ENCODE measurements around the gene VAV1. TPM values are rescaled to one million over a fixed set of nuclear protein-coding genes. Genes with fewer than 3 reads are reported as not detected.
"Not testable (repeated sequence)": the region's sequence is repeated elsewhere in the genome, so short reads cannot be mapped to it uniquely, and the experiment has no call there.

Gene VAV1
- total RNA-seq, 8 experiments from 2014 or later, result 0.29 to 0.66 (median 0.36) TPM; not detected in 4

DNA sequence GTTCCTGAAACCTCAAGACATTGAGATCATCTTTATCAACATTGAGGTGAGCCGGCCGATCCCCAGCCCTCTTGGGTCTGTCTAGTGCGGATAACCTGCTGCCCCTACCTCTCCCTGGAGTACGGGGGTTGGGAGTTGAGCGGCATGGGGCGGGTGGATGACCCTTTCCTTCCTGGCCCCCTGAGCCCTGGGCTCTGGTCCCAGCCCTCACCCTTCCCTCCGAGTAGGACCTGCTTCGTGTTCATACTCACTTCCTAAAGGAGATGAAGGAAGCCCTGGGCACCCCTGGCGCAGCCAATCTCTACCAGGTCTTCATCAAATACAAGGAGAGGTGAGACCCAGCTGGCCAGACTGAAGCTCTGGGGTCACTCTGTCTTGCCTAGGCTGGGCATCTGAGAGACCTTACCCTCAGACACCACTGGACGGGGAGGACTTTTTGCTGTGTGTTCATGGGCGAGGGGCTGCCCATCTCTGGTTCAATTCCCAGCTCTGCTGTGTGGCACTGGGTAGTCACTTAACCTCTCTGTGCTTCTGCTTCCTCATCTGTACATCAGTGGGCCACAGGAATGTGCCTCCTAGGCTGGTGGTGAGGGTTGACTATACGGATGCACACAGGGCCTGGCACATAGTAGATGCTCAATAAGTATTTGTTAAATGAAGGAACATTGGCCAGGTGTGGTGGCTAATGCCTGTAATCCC lies 52.7 kb downstream of the VAV1 start:
- Histone ChIP-seq H3K4me3 (no peak overlapping the region), H3K27ac (no peak overlapping the region), H3K4me1 (replicated peaks in 1 of 2) (no peaks in the 10 kb centered on the region)
- ATAC-seq (replicated peaks in 6 of 8), result no peak
- 57 to 100% (median 71%) methylated on average over 1 to 7 of the region's 12 CpGs; no CpG with 5 or more reads in 3 of the 10 experiments for WGBS, 10 experiments
- in situ Hi-C loops (cut with MboI; ENCODE audit: low pct_unique_long_range_greater_than_20kb in 2 of 9, low sequenced_read_pairs in 9 of 9, unreplicated experiment in 9 of 9), result no loop called here

DNA sequence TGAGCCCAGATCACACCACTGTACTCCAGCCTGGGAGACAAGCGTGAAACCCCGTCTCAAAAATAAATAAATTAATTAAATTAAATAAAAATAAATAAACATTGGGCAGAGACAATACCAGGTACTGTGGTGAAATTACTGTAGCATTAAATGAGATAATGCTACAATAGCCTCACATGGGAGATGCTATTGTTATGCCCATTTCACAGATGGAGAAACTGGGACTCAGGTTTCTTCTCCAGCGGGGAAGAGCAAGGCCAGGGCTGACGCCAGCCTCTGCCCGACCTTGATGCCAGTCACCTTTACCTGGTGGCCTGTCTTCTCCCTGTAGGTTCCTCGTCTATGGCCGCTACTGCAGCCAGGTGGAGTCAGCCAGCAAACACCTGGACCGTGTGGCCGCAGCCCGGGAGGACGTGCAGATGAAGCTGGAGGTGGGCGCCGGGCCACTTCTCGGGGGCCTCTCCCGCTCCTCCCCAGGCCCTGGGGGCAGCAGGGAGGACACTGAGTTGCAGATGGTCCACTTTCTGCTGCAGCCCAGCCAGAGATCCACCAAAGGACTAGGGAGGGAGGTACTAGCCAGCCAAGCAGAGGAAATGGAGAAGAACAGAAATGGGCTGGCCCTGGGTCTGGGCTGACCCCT lies 53.9 kb downstream of the VAV1 start:
- no peaks in the 10 kb centered on the region for H3K4me1 ChIP-seq (replicated peaks in 1 of 2)
- WGBS, 10 experiments, result 20 to 100% (median 82%) methylated on average over 1 to 7 of the region's 15 CpGs; no CpG with 5 or more reads in 4 of the 10 experiments
- in situ Hi-C loops (cut with MboI; ENCODE audit: low pct_unique_long_range_greater_than_20kb in 2 of 9, low sequenced_read_pairs in 9 of 9, unreplicated experiment in 9 of 9), result no loop called here
- no peak for ATAC-seq (replicated peaks in 6 of 8)
- no peak overlapping the region for H3K4me3 ChIP-seq
- no peak overlapping the region for H3K27ac ChIP-seq

DNA sequence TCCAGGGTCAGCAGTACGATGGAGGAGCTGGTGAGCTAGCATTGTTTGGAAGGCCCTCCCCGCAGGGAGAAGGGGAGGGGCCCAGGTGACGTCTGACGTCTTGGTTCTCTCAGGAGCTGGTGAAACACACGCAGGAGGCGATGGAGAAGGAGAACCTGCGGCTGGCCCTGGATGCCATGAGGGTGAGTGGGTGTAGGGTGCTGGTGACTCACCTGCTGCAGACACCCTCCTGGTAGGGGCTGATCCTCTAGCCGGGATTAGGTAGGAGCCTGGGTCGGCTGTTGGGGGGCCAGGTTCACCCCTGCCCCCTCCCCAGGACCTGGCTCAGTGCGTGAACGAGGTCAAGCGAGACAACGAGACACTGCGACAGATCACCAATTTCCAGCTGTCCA lies 55.8 kb downstream of the VAV1 start:
- WGBS, 10 experiments, result 20 to 62% (median 40%) methylated on average over 1 to 7 of the region's 14 CpGs; no CpG with 5 or more reads in 7 of the 10 experiments
- Histone ChIP-seq H3K4me1 (replicated peaks in 1 of 2) (no peaks in the 10 kb centered on the region), H3K27ac (no peak overlapping the region), H3K4me3 (no peak overlapping the region)
- no peak for ATAC-seq (replicated peaks in 6 of 8)
- in situ Hi-C loops (cut with MboI; ENCODE audit: low pct_unique_long_range_greater_than_20kb in 2 of 9, low sequenced_read_pairs in 9 of 9, unreplicated experiment in 9 of 9), result no loop called here

DNA sequence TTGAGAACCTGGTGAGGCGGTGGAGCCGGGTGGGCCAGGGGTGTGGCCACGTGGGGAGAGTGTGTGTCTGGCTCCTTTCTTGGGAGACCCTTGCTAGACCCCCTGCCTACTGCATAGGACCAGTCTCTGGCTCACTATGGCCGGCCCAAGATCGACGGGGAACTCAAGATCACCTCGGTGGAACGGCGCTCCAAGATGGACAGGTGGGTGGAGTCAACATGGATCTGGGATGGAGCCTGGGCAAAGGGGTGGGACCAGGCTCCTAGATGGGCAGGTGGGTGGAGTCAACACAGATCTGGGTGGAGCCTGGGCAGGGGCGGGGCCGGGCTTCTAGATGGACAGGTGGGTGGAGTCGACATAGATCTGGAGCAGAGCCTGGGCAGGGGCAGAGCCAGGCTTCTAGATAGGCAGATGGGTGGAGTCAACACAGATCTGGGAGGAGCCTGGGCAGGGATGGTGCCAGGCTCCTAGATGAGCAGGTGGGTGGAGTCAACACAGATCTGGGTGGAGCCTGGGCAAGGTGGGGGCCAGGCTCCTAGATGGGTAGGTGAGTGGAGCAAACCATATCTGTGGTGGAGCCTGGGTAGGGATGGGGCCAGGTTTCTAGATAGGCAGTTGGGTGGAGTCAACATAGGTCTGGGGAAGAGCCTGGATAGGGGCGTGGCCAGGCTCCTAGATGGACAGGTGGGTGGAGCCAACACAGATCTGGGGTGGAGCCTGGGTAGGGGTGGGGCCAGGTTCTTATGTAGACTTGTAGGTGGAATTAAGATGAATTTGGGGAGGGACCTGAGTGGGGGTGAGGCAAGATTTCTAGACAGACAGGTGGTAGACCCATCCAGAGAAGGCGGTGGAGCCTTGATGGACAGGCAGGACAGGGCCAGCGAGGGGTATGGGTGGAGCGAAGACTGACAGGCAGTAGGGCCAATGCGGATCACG lies 56.5 kb downstream of the VAV1 start:
- no peaks in the 10 kb centered on the region for H3K4me1 ChIP-seq (replicated peaks in 1 of 2)
- H3K27ac ChIP-seq, result no peak overlapping the region
- WGBS, 10 experiments, result 0 to 100% (median 70%) methylated on average over 1 to 11 of the region's 18 CpGs; no CpG with 5 or more reads in 5 of the 10 experiments
- peak in 2 of 8 experiments; percentile 41 to 67 for ATAC-seq (replicated peaks in 6 of 8)
- in situ Hi-C loops (cut with MboI; ENCODE audit: low pct_unique_long_range_greater_than_20kb in 2 of 9, low sequenced_read_pairs in 9 of 9, unreplicated experiment in 9 of 9), result no loop called here
- H3K4me3 ChIP-seq, result no peak overlapping the region

DNA sequence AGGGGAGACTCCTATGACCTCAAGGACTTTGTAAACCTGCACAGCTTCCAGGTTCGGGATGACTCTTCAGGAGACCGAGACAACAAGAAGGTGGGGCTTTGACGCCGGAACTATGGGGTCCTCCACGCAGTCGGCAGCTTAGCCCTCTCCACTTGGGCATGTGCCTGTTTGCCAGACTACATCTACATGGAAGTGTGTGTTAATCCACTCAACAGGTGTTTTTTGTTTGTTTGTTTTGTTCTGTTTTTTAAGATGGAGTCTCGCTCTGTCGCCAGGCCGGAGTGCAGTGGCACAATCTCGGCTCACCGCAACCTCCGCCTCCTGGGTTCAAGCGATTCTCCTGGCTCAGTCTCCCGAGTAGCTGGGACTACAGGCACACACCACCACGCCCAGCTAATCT lies 57.3 kb downstream of the VAV1 start:
- WGBS, 10 experiments, result 20 to 100% (median 93%) methylated on average over 1 to 8 of the region's 15 CpGs; no CpG with 5 or more reads in 5 of the 10 experiments
- ATAC-seq (replicated peaks in 6 of 8); H3K4me3 ChIP-seq; H3K27ac ChIP-seq; H3K4me1 ChIP-seq (replicated peaks in 1 of 2); in situ Hi-C loops (cut with MboI; ENCODE audit: low pct_unique_long_range_greater_than_20kb in 2 of 9, low sequenced_read_pairs in 9 of 9, unreplicated experiment in 9 of 9): not testable (repeated sequence)

DNA sequence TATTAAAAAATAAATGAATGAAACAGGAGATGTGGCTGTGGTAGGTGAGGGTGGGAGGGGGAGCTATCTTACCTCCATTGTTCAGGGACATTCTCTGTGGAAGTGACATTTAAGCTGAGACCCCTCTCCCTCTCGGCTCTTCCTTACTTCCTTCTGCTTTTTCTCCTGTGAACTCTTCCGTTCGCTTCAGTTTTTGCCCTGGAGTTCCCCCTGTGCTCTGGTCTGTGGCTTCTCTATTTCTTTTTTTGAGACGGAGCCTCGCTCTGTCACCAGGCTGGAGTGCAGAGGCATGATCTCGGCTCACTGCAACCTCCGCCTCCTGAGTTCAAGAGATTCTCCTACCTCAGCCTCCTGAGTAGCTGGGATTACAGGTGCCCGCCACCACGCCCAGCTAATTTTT lies 58.6 kb downstream of the VAV1 start:
- H3K27ac ChIP-seq; ATAC-seq (replicated peaks in 6 of 8); in situ Hi-C loops (cut with MboI; ENCODE audit: low pct_unique_long_range_greater_than_20kb in 2 of 9, low sequenced_read_pairs in 9 of 9, unreplicated experiment in 9 of 9); H3K4me1 ChIP-seq (replicated peaks in 1 of 2); H3K4me3 ChIP-seq: not testable (repeated sequence)
- 0 to 85% (median 43%) methylated on average over 1 to 7 of the region's 9 CpGs; no CpG with 5 or more reads in 2 of the 10 experiments for WGBS, 10 experiments

DNA sequence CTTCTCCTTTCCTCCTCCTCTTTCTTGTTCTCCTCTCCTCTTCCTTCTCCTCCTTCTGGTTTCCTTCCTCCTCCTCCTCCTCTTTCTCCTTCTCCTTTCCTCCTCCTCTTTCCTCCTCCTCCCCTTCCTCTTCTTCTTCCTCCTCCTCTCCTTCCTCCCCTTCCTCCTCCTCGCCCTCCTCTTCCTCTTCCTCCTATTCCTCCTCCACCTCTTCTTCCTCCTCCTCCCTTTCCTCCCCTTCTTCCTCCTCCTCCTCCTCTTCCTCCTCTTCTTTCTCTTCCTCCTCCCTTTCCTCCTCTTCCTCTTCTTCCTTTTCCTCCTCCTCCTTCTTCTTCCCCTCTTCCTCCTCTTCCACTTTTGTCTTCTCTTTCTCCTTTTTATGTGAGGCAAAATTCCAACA lies 59.9 kb downstream of the VAV1 start:
- in situ Hi-C loops (cut with MboI; ENCODE audit: low pct_unique_long_range_greater_than_20kb in 2 of 9, low sequenced_read_pairs in 9 of 9, unreplicated experiment in 9 of 9), result no loop called here
- H3K4me1 ChIP-seq (replicated peaks in 1 of 2), result no peaks in the 10 kb centered on the region
- ATAC-seq (replicated peaks in 6 of 8), result no peak
- H3K27ac ChIP-seq, result no peak overlapping the region
- H3K4me3 ChIP-seq, result no peak overlapping the region
- WGBS, 10 experiments, result 1 to 100% (median 18%) methylated on average over 1 of the region's 1 CpG; no CpG with 5 or more reads in 5 of the 10 experiments

DNA sequence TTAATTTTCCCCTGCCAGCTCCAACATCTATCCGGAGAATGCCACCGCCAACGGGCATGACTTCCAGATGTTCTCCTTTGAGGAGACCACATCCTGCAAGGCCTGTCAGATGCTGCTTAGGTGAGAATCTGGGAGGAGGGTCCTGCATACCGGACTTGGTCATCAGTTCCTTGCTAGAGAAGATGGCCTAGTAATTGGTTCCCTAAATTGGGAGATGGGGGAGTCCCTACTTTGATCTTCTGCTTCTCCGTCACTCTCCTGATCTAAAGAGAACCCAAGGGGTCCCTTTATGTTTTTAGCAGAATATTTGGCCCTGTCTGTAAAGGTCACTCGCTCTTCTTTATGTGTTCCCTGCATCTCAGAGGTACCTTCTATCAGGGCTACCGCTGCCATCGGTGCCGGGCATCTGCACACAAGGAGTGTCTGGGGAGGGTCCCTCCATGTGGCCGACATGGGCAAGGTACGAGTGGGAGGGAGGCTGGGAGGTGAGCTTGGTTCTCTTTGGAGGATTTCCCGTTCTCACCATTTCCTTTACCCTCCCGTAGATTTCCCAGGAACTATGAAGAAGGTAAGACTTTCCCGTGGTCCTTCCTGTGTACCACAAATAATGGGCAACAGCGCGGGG lies 60.8 kb downstream of the VAV1 start:
- ATAC-seq (replicated peaks in 6 of 8), result no peak
- in situ Hi-C loops (cut with MboI; ENCODE audit: low pct_unique_long_range_greater_than_20kb in 2 of 9, low sequenced_read_pairs in 9 of 9, unreplicated experiment in 9 of 9), result no loop called here
- no peak overlapping the region for H3K4me3 ChIP-seq
- no peaks in the 10 kb centered on the region for H3K4me1 ChIP-seq (replicated peaks in 1 of 2)
- no peak overlapping the region for H3K27ac ChIP-seq
- 65 to 100% (median 83%) methylated on average over 1 to 9 of the region's 16 CpGs; no CpG with 5 or more reads in 1 of the 10 experiments for WGBS, 10 experiments

DNA sequence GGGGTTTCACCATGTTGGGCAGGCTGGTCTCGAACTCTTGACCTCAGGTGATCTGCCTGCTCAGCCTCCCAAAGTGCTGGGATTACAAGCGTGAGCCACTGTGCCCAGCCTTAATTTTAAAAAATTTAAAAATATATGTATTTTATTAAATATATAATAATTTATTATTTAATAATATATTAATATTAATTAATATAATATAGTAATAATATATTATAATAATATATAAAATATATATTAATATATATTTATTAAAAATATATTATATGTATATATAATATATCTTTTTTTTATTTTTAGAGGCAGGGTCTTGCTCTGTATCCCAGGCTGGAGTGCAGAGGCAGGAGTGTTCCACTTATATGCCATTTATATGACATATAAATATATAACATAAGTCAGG lies 61.9 kb downstream of the VAV1 start:
- Histone ChIP-seq H3K4me3 (no peak overlapping the region), H3K27ac (no peak overlapping the region), H3K4me1 (replicated peaks in 1 of 2) (no peaks in the 10 kb centered on the region)
- ATAC-seq (replicated peaks in 6 of 8), result no peak
- in situ Hi-C loops (cut with MboI; ENCODE audit: low pct_unique_long_range_greater_than_20kb in 2 of 9, low sequenced_read_pairs in 9 of 9, unreplicated experiment in 9 of 9), result no loop called here
- WGBS, 10 experiments, result 38 to 100% (median 63%) methylated on average over 1 to 2 of the region's 2 CpGs; no CpG with 5 or more reads in 3 of the 10 experiments

DNA sequence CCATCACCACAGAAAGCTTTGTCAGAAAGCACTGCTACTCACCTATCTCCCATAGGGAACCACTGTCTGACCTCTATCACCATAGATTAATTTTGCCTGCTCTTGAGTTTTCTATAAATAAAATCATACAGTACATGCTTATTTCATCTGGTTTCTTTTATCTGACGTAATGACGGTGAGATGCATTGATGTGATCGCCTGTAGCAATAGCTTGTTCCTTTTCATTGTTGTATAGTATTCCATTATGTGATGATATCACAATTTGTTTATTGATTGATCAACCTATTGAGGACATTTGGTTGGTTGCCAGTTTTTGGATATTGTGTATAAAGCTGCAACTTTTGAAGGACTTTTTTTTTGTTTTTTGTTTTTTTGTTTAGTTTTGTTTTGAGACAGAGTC lies 63.0 kb downstream of the VAV1 start:
- no peaks in the 10 kb centered on the region for H3K4me1 ChIP-seq (replicated peaks in 1 of 2)
- WGBS, 10 experiments, result 44 to 92% (median 66%) methylated on average over 1 to 3 of the region's 3 CpGs
- no peak overlapping the region for H3K4me3 ChIP-seq
- ATAC-seq (replicated peaks in 6 of 8), result no peak
- in situ Hi-C loops (cut with MboI; ENCODE audit: low pct_unique_long_range_greater_than_20kb in 2 of 9, low sequenced_read_pairs in 9 of 9, unreplicated experiment in 9 of 9), result no loop called here
- H3K27ac ChIP-seq, result no peak overlapping the region

DNA sequence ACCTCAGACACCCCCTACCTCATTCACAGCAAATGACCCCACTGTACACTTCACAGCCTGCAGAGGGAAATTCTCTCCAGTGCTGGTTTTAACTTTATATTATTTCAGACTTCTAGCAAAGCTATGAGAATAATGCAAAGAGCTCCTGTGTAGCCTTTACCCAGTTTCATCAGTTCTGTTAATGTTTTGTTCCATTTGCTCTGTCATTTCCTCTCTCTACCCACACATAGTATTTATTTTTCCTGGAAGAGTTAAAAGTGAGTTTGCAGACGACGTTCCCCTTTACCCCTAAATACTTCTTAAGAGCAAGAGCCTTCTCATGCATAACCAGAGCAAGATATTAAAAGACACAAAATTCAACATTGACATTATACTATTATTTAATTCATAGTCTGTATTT lies 65.0 kb downstream of the VAV1 start:
- ATAC-seq (replicated peaks in 6 of 8), result no peak
- no peak overlapping the region for H3K4me3 ChIP-seq
- WGBS, 10 experiments, result 0 to 62% (median 28%) methylated on average over 2 of the region's 2 CpGs; no CpG with 5 or more reads in 3 of the 10 experiments
- H3K27ac ChIP-seq, result no peak overlapping the region
- in situ Hi-C loops (cut with MboI; ENCODE audit: low pct_unique_long_range_greater_than_20kb in 2 of 9, low sequenced_read_pairs in 9 of 9, unreplicated experiment in 9 of 9), result no loop called here
- H3K4me1 ChIP-seq (replicated peaks in 1 of 2), result no peaks in the 10 kb centered on the region

DNA sequence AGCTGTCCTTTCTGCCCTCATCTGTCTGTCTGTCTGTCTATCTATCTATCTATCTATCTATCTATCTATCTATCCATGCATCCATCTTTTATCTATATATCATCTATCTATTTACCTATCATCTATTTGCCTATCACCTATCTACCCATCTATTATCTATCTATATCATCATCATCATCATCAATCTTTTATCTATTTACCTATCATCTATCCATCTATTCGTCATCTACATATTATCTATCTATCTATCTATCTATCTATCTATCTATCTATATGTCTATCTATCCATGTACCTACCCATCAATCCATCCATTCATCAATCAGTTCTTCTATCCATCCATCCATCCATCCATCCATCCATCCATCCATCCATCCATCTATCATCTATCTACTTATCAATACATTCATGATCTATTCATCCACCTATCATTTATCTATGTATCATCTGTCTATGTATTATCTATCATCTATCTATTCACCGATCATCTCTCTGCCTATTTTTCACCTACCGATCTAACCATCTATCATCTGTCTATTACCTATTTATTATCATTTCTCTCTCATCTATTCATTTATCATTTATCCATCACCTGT lies 65.7 kb downstream of the VAV1 start:
- WGBS, 10 experiments, result 54 to 100% (median 68%) methylated on average over 2 to 3 of the region's 3 CpGs
- ATAC-seq (replicated peaks in 6 of 8), result no peak
- in situ Hi-C loops (cut with MboI; ENCODE audit: low pct_unique_long_range_greater_than_20kb in 2 of 9, low sequenced_read_pairs in 9 of 9, unreplicated experiment in 9 of 9), result no loop called here
- H3K4me1 ChIP-seq (replicated peaks in 1 of 2), result no peaks in the 10 kb centered on the region
- H3K27ac ChIP-seq, result no peak overlapping the region
- no peak overlapping the region for H3K4me3 ChIP-seq
